Ishikawa (cell line): ENCODE data around the gene POC1B.

Source experiments
- CEBPB ChIP-seq: IDR thresholded peaks from 2 replicates; pipeline ENCODE4 v1.6.1; 2012
- CREB1 ChIP-seq: IDR thresholded peaks from 2 replicates; pipeline ENCODE4 v1.6.1; 2012; ENCODE audit warnings: low read depth
- EGR1 ChIP-seq: IDR thresholded peaks from 2 replicates; pipeline ENCODE4 v1.6.1; 2012
- EP300 ChIP-seq: IDR thresholded peaks from 2 replicates; pipeline ENCODE4 v1.6.1; 2012; ENCODE audit warnings: borderline replicate concordance
- FOXM1 ChIP-seq: IDR thresholded peaks from 2 replicates; pipeline ENCODE4 v1.6.1; 2012; ENCODE audit warnings: low read depth, borderline replicate concordance
- NFIC ChIP-seq: IDR thresholded peaks from 2 replicates; pipeline ENCODE4 v1.6.1; 2012
- RAD21 ChIP-seq: IDR thresholded peaks from 2 replicates; pipeline ENCODE4 v1.6.1; 2012; ENCODE audit warnings: low read depth
- TAF1 ChIP-seq: IDR thresholded peaks from 2 replicates; pipeline ENCODE4 v1.6.1; 2012; ENCODE audit warnings: low read depth, mild to moderate bottlenecking
- TCF12 ChIP-seq: IDR thresholded peaks from 2 replicates; pipeline ENCODE4 v1.6.1; 2012; ENCODE audit warnings: low read depth
- TEAD4 ChIP-seq: IDR thresholded peaks from 2 replicates; pipeline ENCODE4 v1.6.1; 2012
- USF1 ChIP-seq: IDR thresholded peaks from 2 replicates; pipeline ENCODE4 v1.6.1; 2012
- YY1 ChIP-seq: IDR thresholded peaks from 2 replicates; pipeline ENCODE4 v1.6.1; 2012; ENCODE audit warnings: low read depth
- ZBTB7A ChIP-seq: IDR thresholded peaks from 2 replicates; pipeline ENCODE4 v1.6.1; 2012; ENCODE audit warnings: low read depth
- TF ChIP-seq, protein P1 (sequence below): IDR thresholded peaks from 2 replicates; pipeline ENCODE4 v1.6.1; 2012
- TF ChIP-seq, protein P2 (sequence below): IDR thresholded peaks from 2 replicates; pipeline ENCODE4 v1.6.1; 2012; ENCODE audit warnings: low read depth, mild to moderate bottlenecking

Gene POC1B

GRCh38 chr12:89497005-89497404, 28.8 kb downstream of the POC1B start:
- TF ChIP-seq EP300 (no peak), USF1 (no peak), EGR1 (no peak), ZBTB7A (no peak), TCF12 (no peak)

- no peak for TF ChIP-seq TCF12
- TF ChIP-seq RAD21 = no peak
- no peak for TF ChIP-seq FOXM1
- no peak for TF ChIP-seq CREB1
- no peak for TF ChIP-seq TEAD4
- no peak for TF ChIP-seq EGR1
- no peak for TF ChIP-seq NFIC
- TF ChIP-seq, protein P1, sequence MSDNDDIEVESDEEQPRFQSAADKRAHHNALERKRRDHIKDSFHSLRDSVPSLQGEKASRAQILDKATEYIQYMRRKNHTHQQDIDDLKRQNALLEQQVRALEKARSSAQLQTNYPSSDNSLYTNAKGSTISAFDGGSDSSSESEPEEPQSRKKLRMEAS = no peak
- no peak for TF ChIP-seq YY1
These were observed 31.2 kb downstream of the POC1B start for GRCh38 chr12:89494411-89495231.

DNA sequence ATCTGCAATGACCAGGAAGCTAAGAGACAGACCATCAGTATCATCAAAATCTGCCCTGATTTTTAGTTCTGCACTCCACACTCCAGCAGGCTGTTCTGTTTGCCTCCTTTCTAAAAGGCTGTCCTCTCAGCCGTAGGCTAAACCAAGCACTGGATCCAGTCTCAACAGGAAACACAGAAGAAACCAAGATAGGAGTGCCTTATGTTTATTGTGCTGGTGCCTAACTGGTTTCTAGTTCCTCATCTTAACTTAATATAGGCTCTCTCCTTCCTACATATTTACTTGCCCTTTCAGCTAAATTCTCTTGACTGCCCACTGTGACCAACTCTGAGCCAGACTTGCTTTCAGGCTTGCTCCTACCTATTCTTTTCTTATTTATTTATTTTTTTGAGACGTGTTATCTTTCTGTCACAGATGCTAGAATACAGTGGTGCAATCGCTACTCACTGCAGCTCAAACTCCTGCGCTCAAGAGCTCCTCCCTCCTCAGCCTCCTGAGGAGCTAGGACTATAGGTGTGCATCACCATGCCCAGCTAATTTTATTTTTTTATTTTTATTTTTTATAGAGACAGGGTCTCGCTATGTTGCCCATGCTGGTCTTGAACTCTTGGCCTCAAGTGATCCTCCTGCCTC, 32.1 kb downstream of the POC1B start:
- TF ChIP-seq RAD21 = no peak
- TF ChIP-seq USF1 = no peak
- no peak for TF ChIP-seq EP300
- TF ChIP-seq NFIC = no peak
- TF ChIP-seq ZBTB7A = no peak
- no peak for TF ChIP-seq FOXM1
- TF ChIP-seq EGR1 = no peak
- TF ChIP-seq CREB1 = no peak
- no peak for TF ChIP-seq YY1
- TF ChIP-seq CEBPB = no peak
- TF ChIP-seq, protein P1 = no peak
- TF ChIP-seq, protein P2, sequence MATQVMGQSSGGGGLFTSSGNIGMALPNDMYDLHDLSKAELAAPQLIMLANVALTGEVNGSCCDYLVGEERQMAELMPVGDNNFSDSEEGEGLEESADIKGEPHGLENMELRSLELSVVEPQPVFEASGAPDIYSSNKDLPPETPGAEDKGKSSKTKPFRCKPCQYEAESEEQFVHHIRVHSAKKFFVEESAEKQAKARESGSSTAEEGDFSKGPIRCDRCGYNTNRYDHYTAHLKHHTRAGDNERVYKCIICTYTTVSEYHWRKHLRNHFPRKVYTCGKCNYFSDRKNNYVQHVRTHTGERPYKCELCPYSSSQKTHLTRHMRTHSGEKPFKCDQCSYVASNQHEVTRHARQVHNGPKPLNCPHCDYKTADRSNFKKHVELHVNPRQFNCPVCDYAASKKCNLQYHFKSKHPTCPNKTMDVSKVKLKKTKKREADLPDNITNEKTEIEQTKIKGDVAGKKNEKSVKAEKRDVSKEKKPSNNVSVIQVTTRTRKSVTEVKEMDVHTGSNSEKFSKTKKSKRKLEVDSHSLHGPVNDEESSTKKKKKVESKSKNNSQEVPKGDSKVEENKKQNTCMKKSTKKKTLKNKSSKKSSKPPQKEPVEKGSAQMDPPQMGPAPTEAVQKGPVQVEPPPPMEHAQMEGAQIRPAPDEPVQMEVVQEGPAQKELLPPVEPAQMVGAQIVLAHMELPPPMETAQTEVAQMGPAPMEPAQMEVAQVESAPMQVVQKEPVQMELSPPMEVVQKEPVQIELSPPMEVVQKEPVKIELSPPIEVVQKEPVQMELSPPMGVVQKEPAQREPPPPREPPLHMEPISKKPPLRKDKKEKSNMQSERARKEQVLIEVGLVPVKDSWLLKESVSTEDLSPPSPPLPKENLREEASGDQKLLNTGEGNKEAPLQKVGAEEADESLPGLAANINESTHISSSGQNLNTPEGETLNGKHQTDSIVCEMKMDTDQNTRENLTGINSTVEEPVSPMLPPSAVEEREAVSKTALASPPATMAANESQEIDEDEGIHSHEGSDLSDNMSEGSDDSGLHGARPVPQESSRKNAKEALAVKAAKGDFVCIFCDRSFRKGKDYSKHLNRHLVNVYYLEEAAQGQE = no peak
- TF ChIP-seq TCF12 = no peak
- TF ChIP-seq TEAD4 = no peak
- no peak for TF ChIP-seq TAF1

- TF ChIP-seq EGR1 (no peak), ZBTB7A (no peak), RAD21 (no peak), YY1 (no peak), FOXM1 (no peak), TCF12 (no peak), CREB1 (no peak), USF1 (no peak), CEBPB (no peak), EP300 (no peak), TEAD4 (no peak), NFIC (no peak), TAF1 (no peak)
- TF ChIP-seq, protein P1 = no peak
- TF ChIP-seq, protein P2 = no peak
These were observed 33.0 kb downstream of the POC1B start for GRCh38 chr12:89492883-89493282.

- no peak for TF ChIP-seq YY1
- no peak for TF ChIP-seq TCF12
- TF ChIP-seq, protein P1 = no peak
- TF ChIP-seq EP300 = no peak
- TF ChIP-seq CEBPB = no peak
- TF ChIP-seq USF1 = no peak
- no peak for TF ChIP-seq TAF1
- no peak for TF ChIP-seq TEAD4
- no peak for TF ChIP-seq ZBTB7A
- TF ChIP-seq NFIC = no peak
- no peak for TF ChIP-seq FOXM1
- no peak for TF ChIP-seq CREB1
- TF ChIP-seq, protein P2 = no peak
- no peak for TF ChIP-seq RAD21
- no peak for TF ChIP-seq EGR1
These were observed 34.9 kb downstream of the POC1B start for GRCh38 chr12:89490922-89491321.
